IMR-90 (cell line): Measurements from ENCODE around the gene RHOT2. TPM values are rescaled to one million over a fixed set of nuclear protein-coding genes. Genes with fewer than 3 reads are reported as not detected.
A peak's percentile ranks its signal among the peaks of the same experiment; 100 is the strongest.

Experiments
- ATAC-seq: fragments of 200-7000 bp; cut with Tn5 transposase; 2 replicates; pipeline ENCODE4 v1.9.1; 2020; ENCODE audit warnings: low read depth, mild to moderate bottlenecking, moderate library complexity
- BruUV-seq: library from RNA; stranded (reverse); fragments of 400-500 nt; replicated peaks from 2 replicates; lab custom pipeline; 2021; lab: Mats Ljungman, UMichigan
- CTCF ChIA-PET: fragments of 300-600 bp; formaldehyde crosslinking; extraction: SDS; loops from one replicate; lab custom pipeline; 2021; ENCODE audit warnings: antibody characterized with exemption; lab: Yijun Ruan, JAX
- POLR2A ChIA-PET: fragments of 300-600 bp; sonication (Branson Sonifier 250); formaldehyde crosslinking; loops from one replicate; lab custom pipeline; 2022; ENCODE audit warnings: antibody characterized with exemption; ENCODE audit not compliant: unreplicated experiment; lab: Charles Lee
- DNase-seq: peaks from one replicate; pipeline ENCODE4 v3.0.0; 2013
- H2AFZ ChIP-seq: replicated peaks from 2 replicates; pipeline ENCODE3; 2013; ENCODE audit warnings: low read length, mild to moderate bottlenecking; ENCODE audit not compliant: poor library complexity
- H2AK5ac ChIP-seq: 2 replicates; pipeline ENCODE4 v1.6.1; 2013; ENCODE audit warnings: low read depth, low read length, inconsistent platforms
- H2AK9ac ChIP-seq: replicated peaks from 2 replicates; pipeline ENCODE3; 2013; ENCODE audit warnings: mild to moderate bottlenecking, low read depth, low read length, moderate library complexity; ENCODE audit not compliant: poor library complexity
- H2BK120ac ChIP-seq: 2 replicates; pipeline ENCODE4 v1.6.1; 2013; ENCODE audit warnings: low read depth, low read length, inconsistent platforms
- H2BK15ac ChIP-seq: 3 replicates; pipeline ENCODE4 v1.6.1; 2013; ENCODE audit warnings: low read depth, low read length, inconsistent platforms
- H2BK20ac ChIP-seq: 2 replicates; pipeline ENCODE4 v1.6.1; 2013; ENCODE audit warnings: low read depth, mild to moderate bottlenecking, inconsistent platforms, low read length, moderate library complexity
- H2BK5ac ChIP-seq: 2 replicates; pipeline ENCODE4 v1.6.1; 2013; ENCODE audit warnings: mild to moderate bottlenecking, low read depth, low read length, inconsistent platforms; ENCODE audit not compliant: poor library complexity, severe bottlenecking
- H3K14ac ChIP-seq: replicated peaks from 2 replicates; pipeline ENCODE4 v1.6.1; 2013; ENCODE audit warnings: low read depth, low read length, inconsistent platforms
- H3K18ac ChIP-seq: 2 replicates; pipeline ENCODE4 v1.6.1; 2013; ENCODE audit warnings: low read depth, low read length, control low read depth
- H3K23ac ChIP-seq: 2 replicates; pipeline ENCODE4 v1.6.1; 2013; ENCODE audit warnings: low read depth, low read length, inconsistent platforms
- H3K27ac ChIP-seq: 2 replicates; pipeline ENCODE4 v1.5.1; 2013; ENCODE audit warnings: mild to moderate bottlenecking, control low read depth, low read length; ENCODE audit not compliant: insufficient read depth
- H3K27me3 ChIP-seq: 2 replicates; pipeline ENCODE4 v1.6.1; 2013; ENCODE audit warnings: low read length; ENCODE audit not compliant: control insufficient read depth, insufficient read depth
- H3K36me3 ChIP-seq: 2 replicates; pipeline ENCODE4 v1.6.1; 2013; ENCODE audit warnings: low read length, mixed read lengths; ENCODE audit not compliant: control insufficient read depth, insufficient read depth
- H3K4ac ChIP-seq: 2 replicates; pipeline ENCODE4 v1.6.1; 2013; ENCODE audit warnings: low read depth, low read length, inconsistent platforms
- H3K4me1 ChIP-seq: 2 replicates; pipeline ENCODE4 v1.6.1; 2013; ENCODE audit warnings: low read length, mixed read lengths; ENCODE audit not compliant: control insufficient read depth, insufficient read depth
- H3K4me2 ChIP-seq: 2 replicates; pipeline ENCODE4 v1.6.1; 2013; ENCODE audit warnings: low read depth, mild to moderate bottlenecking, control low read depth, low read length, moderate library complexity
- H3K4me3 ChIP-seq: 2 replicates; pipeline ENCODE4 v1.5.1; 2013; ENCODE audit warnings: low read depth, mild to moderate bottlenecking, control low read depth, low read length, moderate library complexity; ENCODE audit not compliant: insufficient read depth
- H3K56ac ChIP-seq: 2 replicates; pipeline ENCODE4 v1.6.1; 2013; ENCODE audit warnings: low read length, inconsistent platforms; ENCODE audit not compliant: insufficient read depth; ENCODE audit errors: extremely low read depth
- H3K79me1 ChIP-seq, 2 experiments: 2 replicates each; pipeline ENCODE4 v1.6.1; 2013; ENCODE audit warnings: low read length in 2 of 2, inconsistent platforms in 1 of 2, low read depth in 1 of 2
- H3K9ac ChIP-seq: 2 replicates; pipeline ENCODE4 v1.6.1; 2013; ENCODE audit warnings: low read depth, low read length, control low read depth
- H3K9me1 ChIP-seq: 2 replicates; pipeline ENCODE4 v1.6.1; 2013; ENCODE audit warnings: low read length, inconsistent platforms; ENCODE audit not compliant: insufficient read depth
- H3K9me3 ChIP-seq: 2 replicates; pipeline ENCODE4 v1.6.1; 2013; ENCODE audit warnings: low read length; ENCODE audit not compliant: control insufficient read depth, insufficient read depth
- H4K20me1 ChIP-seq: 2 replicates; pipeline ENCODE4 v1.6.1; 2013; ENCODE audit warnings: low read length, inconsistent platforms; ENCODE audit not compliant: insufficient read depth
- H4K5ac ChIP-seq: 2 replicates; pipeline ENCODE4 v1.6.1; 2013; ENCODE audit warnings: mild to moderate bottlenecking, low read depth, low read length, control low read depth
- H4K8ac ChIP-seq, 2 experiments: 2 replicates each; pipeline ENCODE4 v1.6.1; 2013; ENCODE audit warnings: low read depth in 2 of 2, low read length in 2 of 2, control low read depth in 1 of 2, inconsistent platforms in 1 of 2
- H4K91ac ChIP-seq: 2 replicates; pipeline ENCODE4 v1.6.1; 2013; ENCODE audit warnings: low read depth, low read length, inconsistent platforms; ENCODE audit not compliant: insufficient read depth
- BHLHE40 ChIP-seq: fragments of 150-350 bp; IDR thresholded peaks from 2 replicates; pipeline ENCODE4 v1.6.1; 2016; ENCODE audit warnings: mild to moderate bottlenecking, low read depth, low read length
- CHD1 ChIP-seq: IDR thresholded peaks from 2 replicates; pipeline ENCODE4 v1.6.1; 2012; ENCODE audit warnings: low read depth, low read length, improper control_type of control experiment
- CTCF ChIP-seq: conservative IDR thresholded peaks from 2 replicates; pipeline ENCODE4 v1.5.1; 2012; ENCODE audit warnings: mild to moderate bottlenecking, low read depth, low read length, improper control_type of control experiment
- ELK1 ChIP-seq: fragments of 150-350 bp; IDR thresholded peaks from 2 replicates; pipeline ENCODE4 v1.6.1; 2016; ENCODE audit warnings: low read depth, mild to moderate bottlenecking, low read length, moderate library complexity, borderline replicate concordance
- FOS ChIP-seq: fragments of 150-350 bp; IDR thresholded peaks from 2 replicates; pipeline ENCODE4 v1.6.1; 2016; ENCODE audit warnings: low read depth, low read length
- MAFK ChIP-seq: IDR thresholded peaks from 2 replicates; pipeline ENCODE4 v1.6.1; 2012; ENCODE audit warnings: low read depth, low read length, improper control_type of control experiment
- MXI1 ChIP-seq: IDR thresholded peaks from 2 replicates; pipeline ENCODE4 v1.6.1; 2012; ENCODE audit warnings: low read depth, mild to moderate bottlenecking, low read length, moderate library complexity, borderline replicate concordance
- POLR2A ChIP-seq: IDR thresholded peaks from 2 replicates; pipeline ENCODE4 v1.6.1; 2012; ENCODE audit warnings: mild to moderate bottlenecking, low read depth, low read length
- RAD21 ChIP-seq: IDR thresholded peaks from 2 replicates; pipeline ENCODE4 v1.6.1; 2012; ENCODE audit warnings: low read length, improper control_type of control experiment
- SMC3 ChIP-seq: fragments of 150-350 bp; IDR thresholded peaks from 2 replicates; pipeline ENCODE4 v1.6.1; 2016; ENCODE audit warnings: low read depth, mild to moderate bottlenecking, antibody characterized with exemption, low read length, moderate library complexity
- WGBS, 2 experiments: methylation state at CpG; one replicate each; pipeline versions ENCODE4 v1.1.5 to v1.1.7; 2013; ENCODE audit warnings: missing lambda C conversion rate in 2 of 2; ENCODE audit not compliant: insufficient read length in 1 of 2; ENCODE audit errors: extremely low coverage in 2 of 2; 5-methylcytosine and 5-hydroxymethylcytosine counted together
- dilution Hi-C: fragments of 300-500 bp; cut with HindIII; formaldehyde crosslinking; loops from one replicate; pipeline ENCODE4 v1.14.3; 2018; ENCODE audit warnings: low sequenced_read_pairs; ENCODE audit not compliant: unreplicated experiment
- in situ Hi-C: fragments of 300-500 bp; cut with MboI; formaldehyde crosslinking; loops from 3 replicates; pipeline ENCODE4 v1.14.3; 2019; ENCODE audit warnings: low sequenced_read_pairs, inconsistent platforms, mixed read lengths
- intact Hi-C: fragments of 100-400 bp; cut with micrococcal nuclease; formaldehyde crosslinking; loops from 2 replicates; pipeline ENCODE4 v1.10.0; 2022
- polyA plus RNA-seq, 3 experiments: library from polyadenylated mRNA; depleted of rRNA; stranded (reverse); fragments of >200 nt; gene quantifications; 2 replicates each; pipeline ENCODE4 v1.2.3, GENCODE V29; 2012; ENCODE audit warnings: low replicate concordance in 1 of 3
- total RNA-seq: library from RNA; depleted of rRNA; stranded (reverse); fragments of >200 nt; gene quantifications from 2 replicates; pipeline ENCODE4 v1.2.3, GENCODE V29; 2012

The RHOT2 gene
- total and polyA plus RNA-seq, 2 of the 4 experiments (the other 2 are of a cell fraction), result 20.3 to 181 TPM

- Histone ChIP-seq H3K23ac (no peak overlapping the region), H3K9ac (no peak overlapping the region), H2AK9ac (peak overlapping the region; percentile 28), H3K27me3 (no peaks in the 10 kb centered on the region), H3K27ac (no peak overlapping the region), H3K9me1 (peaks cover 6% of the 10 kb centered on the region), H3K4me3 (no peak overlapping the region), H3K4me2 (no peak overlapping the region), H3K79me1 (peaks cover 0 to 37% of the 10 kb centered on the region in 2 experiments; a peak in 1 of 4 replicates), H4K5ac (no peak overlapping the region), H3K14ac (no peak overlapping the region), H3K18ac (no peak overlapping the region), H2BK20ac (no peak overlapping the region), H2BK5ac (no peak overlapping the region), H2BK120ac (no peak overlapping the region), H2AFZ (no peak overlapping the region), H3K4ac (no peak overlapping the region), H3K4me1 (peaks cover 14% of the 10 kb centered on the region), H3K56ac (no peak overlapping the region), H4K8ac (no peak overlapping the region), H4K20me1 (peaks cover 27% of the 10 kb centered on the region), H3K9me3 (no peaks in the 10 kb centered on the region), H3K36me3 (peaks cover 47% of the 10 kb centered on the region), H2BK15ac (no peak overlapping the region), H2AK5ac (no peak overlapping the region), H4K91ac (no peak overlapping the region)
- BruUV-seq, result no TSS peak
- ChIA-PET POLR2A (no interaction called here), CTCF (no interaction called here)
- dilution Hi-C loops (no loop called here), intact Hi-C loops (no loop called here), in situ Hi-C loops (no loop called here)
- ATAC-seq, result no peak
- TF ChIP-seq FOS, result no peak
- no peak for TF ChIP-seq ELK1
- TF ChIP-seq RAD21, result no peak
- no peak for TF ChIP-seq BHLHE40
- TF ChIP-seq MAFK, result no peak
- no peak for TF ChIP-seq POLR2A
- no peak for TF ChIP-seq SMC3
- no peak for TF ChIP-seq MXI1
- no peak for TF ChIP-seq CTCF
- TF ChIP-seq CHD1, result no peak
- 94% methylated on average over 13 of the region's 40 CpGs; no CpG with 5 or more reads in 1 of the 2 experiments for WGBS, 2 experiments
- DNase-seq, result no peak
These were observed 3.6 kb downstream of the RHOT2 start for GRCh38 chr16:671353-672131.
